ENCODE data around the gene RASL11A. TPM values are rescaled to one million over a fixed set of nuclear protein-coding genes. Genes with fewer than 3 reads are reported as not detected.
"Not testable (repeated sequence)": the region's sequence is repeated elsewhere in the genome, so short reads cannot be mapped to it uniquely, and the experiment has no call there.

Gene RASL11A
- total RNA-seq (2012; rRNA removed): 3.3 and 4.4 TPM in 2 replicates

DNA sequence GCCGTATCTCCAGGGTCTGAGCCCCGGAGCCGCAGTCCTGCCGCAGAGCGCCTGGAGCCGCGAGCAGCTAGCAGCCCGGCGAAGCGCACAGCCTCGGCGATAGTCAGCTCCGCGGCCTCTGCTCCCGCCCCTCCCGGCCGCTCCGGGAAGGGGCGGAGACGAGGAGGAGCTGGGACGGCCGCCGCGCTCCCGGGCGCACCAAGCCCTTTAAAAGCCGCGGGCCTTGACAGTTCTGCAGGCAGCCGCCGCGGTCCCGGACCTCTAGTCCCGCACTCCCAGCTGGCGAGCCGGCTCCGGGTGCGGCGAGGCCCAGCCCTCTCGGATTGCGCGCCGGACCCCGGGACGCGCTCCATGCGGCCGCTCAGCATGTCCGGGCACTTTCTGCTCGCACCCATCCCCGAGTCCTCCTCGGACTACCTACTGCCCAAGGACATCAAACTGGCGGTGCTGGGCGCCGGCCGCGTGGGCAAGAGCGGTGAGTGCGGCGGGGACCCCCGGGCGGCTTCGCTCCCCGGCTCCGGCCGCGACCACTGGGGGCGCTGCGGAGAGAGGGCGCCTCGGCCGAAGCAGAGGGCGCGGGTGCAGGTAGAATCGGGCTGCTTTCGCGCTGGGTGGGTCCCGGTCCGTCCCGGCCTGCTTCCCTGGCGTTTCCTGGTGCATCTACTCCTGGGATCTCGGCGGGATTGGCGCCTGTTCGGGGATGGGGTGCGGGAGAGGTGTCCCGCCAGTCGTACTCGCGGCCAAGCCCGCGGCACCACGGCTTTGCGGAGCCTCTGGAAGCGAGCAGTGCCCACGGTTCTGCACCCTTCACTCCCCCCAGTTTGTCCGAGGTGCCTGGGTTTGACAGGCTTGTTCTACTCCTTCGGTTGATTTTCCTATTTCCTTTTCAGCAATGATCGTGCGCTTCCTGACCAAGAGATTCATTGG lies at the start of gene RASL11A:
Gene RASL11A (plus strand): TSS at position 237 of the 927 bp plus-strand sequence. CDS start 115 bp downstream, at position 352.
- peaks cover 20% of the 10 kb centered on the region for H3K27me3 ChIP-seq (ENCODE audit: control insufficient read depth, insufficient read depth, low read length)
- peak within 1 kb of the TSS; percentile 94 for H3K4me3 ChIP-seq (ENCODE audit: low read length)
- H3K4me1 ChIP-seq (ENCODE audit: control insufficient read depth, insufficient read depth, low read length): peaks cover 27% of the 10 kb centered on the region
- peak within 1 kb of the TSS; percentile 82 for H3K9ac ChIP-seq (ENCODE audit: low read depth, low read length)
- peak within 1 kb of the TSS; percentile 99 for H3K4me2 ChIP-seq (ENCODE audit: low read length)
- H3K9me3 ChIP-seq (replicated peaks; ENCODE audit: low read length): no peaks in the 10 kb centered on the region
- no peaks in the 10 kb centered on the region for H3K36me3 ChIP-seq (ENCODE audit: insufficient read depth, low read length)

GRCh38 chr13:27222100-27222499 lies 48.5 kb upstream of the RASL11A start:
- H3K9me3 ChIP-seq (replicated peaks; ENCODE audit: low read length); H3K4me1 ChIP-seq (ENCODE audit: control insufficient read depth, insufficient read depth, low read length); H3K4me3 ChIP-seq (ENCODE audit: low read length); H3K36me3 ChIP-seq (ENCODE audit: insufficient read depth, low read length); H3K27me3 ChIP-seq (ENCODE audit: control insufficient read depth, insufficient read depth, low read length); H3K4me2 ChIP-seq (ENCODE audit: low read length); H3K9ac ChIP-seq (ENCODE audit: low read depth, low read length): not testable (repeated sequence)

DNA sequence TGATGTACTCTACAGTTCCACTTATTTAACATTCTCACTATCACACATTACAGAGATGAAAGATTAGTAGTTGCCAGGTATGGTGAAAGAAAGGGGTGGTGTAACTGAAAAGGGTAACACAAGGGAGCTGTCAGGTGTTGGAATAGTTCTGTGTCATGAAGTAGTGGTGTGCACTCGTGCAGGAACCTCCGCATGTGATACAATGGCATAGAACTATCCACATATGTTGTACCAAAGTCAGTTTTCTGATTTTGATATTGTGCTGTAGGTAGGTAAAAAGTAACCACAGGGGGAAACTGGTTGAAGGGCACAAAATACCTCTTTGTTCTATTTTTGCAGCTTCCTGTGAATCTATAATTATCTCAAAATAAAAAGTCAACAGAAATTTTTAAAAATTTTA lies 43.6 kb upstream of the RASL11A start:
- Histone ChIP-seq H3K9ac (ENCODE audit: low read depth, low read length) (no peak overlapping the region), H3K27me3 (ENCODE audit: control insufficient read depth, insufficient read depth, low read length) (no peaks in the 10 kb centered on the region), H3K36me3 (ENCODE audit: insufficient read depth, low read length) (no peaks in the 10 kb centered on the region), H3K4me1 (ENCODE audit: control insufficient read depth, insufficient read depth, low read length) (no peaks in the 10 kb centered on the region), H3K4me2 (ENCODE audit: low read length) (no peak overlapping the region), H3K9me3 (replicated peaks; ENCODE audit: low read length) (no peaks in the 10 kb centered on the region), H3K4me3 (ENCODE audit: low read length) (no peak overlapping the region)

GRCh38 chr13:27228131-27228530 lies 42.5 kb upstream of the RASL11A start:
- Histone ChIP-seq H3K9ac (ENCODE audit: low read depth, low read length) (no peak overlapping the region), H3K4me1 (ENCODE audit: control insufficient read depth, insufficient read depth, low read length) (no peaks in the 10 kb centered on the region), H3K4me2 (ENCODE audit: low read length) (no peak overlapping the region)

GRCh38 chr13:27229642-27230041 lies 41.0 kb upstream of the RASL11A start:
- Histone ChIP-seq H3K4me1 (ENCODE audit: control insufficient read depth, insufficient read depth, low read length) (no peaks in the 10 kb centered on the region), H3K9ac (ENCODE audit: low read depth, low read length) (no peak overlapping the region), H3K4me3 (ENCODE audit: low read length) (no peak overlapping the region), H3K9me3 (replicated peaks; ENCODE audit: low read length) (peaks cover 3% of the 10 kb centered on the region), H3K36me3 (ENCODE audit: insufficient read depth, low read length) (no peaks in the 10 kb centered on the region), H3K27me3 (ENCODE audit: control insufficient read depth, insufficient read depth, low read length) (no peaks in the 10 kb centered on the region), H3K4me2 (ENCODE audit: low read length) (no peak overlapping the region)

More at GRCh38 chr13:27228131-27228530, 42.5 kb upstream of the RASL11A start:
- Histone ChIP-seq H3K27me3 (ENCODE audit: control insufficient read depth, insufficient read depth, low read length) (no peaks in the 10 kb centered on the region), H3K9me3 (replicated peaks; ENCODE audit: low read length) (peaks cover 3% of the 10 kb centered on the region), H3K36me3 (ENCODE audit: insufficient read depth, low read length) (no peaks in the 10 kb centered on the region), H3K4me3 (ENCODE audit: low read length) (no peak overlapping the region)

DNA sequence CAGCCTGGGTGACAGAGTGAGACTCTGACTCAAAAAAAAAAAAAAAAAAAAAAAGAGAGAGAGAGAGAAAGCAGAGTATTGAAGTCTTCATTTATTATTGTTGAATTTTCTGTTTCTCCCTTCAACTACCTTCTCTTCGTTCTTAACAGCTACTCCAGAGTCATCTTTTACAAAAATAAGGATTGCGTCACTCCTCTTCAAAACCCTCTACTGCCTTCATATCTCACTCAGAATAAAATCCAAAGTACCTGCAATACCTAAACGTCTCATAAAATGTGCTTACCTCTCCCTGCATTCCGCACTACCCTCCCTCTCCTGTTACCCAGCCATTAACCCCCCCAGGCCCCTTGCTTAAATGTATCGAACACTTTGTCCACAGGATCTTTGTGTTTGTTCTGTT lies 36.7 kb upstream of the RASL11A start:
- Histone ChIP-seq H3K27me3 (ENCODE audit: control insufficient read depth, insufficient read depth, low read length) (no peaks in the 10 kb centered on the region), H3K9ac (ENCODE audit: low read depth, low read length) (no peak overlapping the region)

GRCh38 chr13:27236478-27236877 lies 34.2 kb upstream of the RASL11A start:
- no peaks in the 10 kb centered on the region for H3K27me3 ChIP-seq (ENCODE audit: control insufficient read depth, insufficient read depth, low read length)
- H3K4me3 ChIP-seq (ENCODE audit: low read length): no peak overlapping the region
- no peaks in the 10 kb centered on the region for H3K4me1 ChIP-seq (ENCODE audit: control insufficient read depth, insufficient read depth, low read length)
- peaks cover 3% of the 10 kb centered on the region for H3K9me3 ChIP-seq (replicated peaks; ENCODE audit: low read length)
- H3K9ac ChIP-seq (ENCODE audit: low read depth, low read length): no peak overlapping the region
- H3K4me2 ChIP-seq (ENCODE audit: low read length): no peak overlapping the region
- H3K36me3 ChIP-seq (ENCODE audit: insufficient read depth, low read length): no peaks in the 10 kb centered on the region

More for the DNA sequence above, 36.7 kb upstream of the RASL11A start:
- Histone ChIP-seq H3K4me1 (ENCODE audit: control insufficient read depth, insufficient read depth, low read length) (no peaks in the 10 kb centered on the region), H3K4me3 (ENCODE audit: low read length) (no peak overlapping the region), H3K4me2 (ENCODE audit: low read length) (no peak overlapping the region), H3K9me3 (replicated peaks; ENCODE audit: low read length) (peaks cover 3% of the 10 kb centered on the region), H3K36me3 (ENCODE audit: insufficient read depth, low read length) (no peaks in the 10 kb centered on the region)

- no peak overlapping the region for H3K4me2 ChIP-seq (ENCODE audit: low read length)
- no peaks in the 10 kb centered on the region for H3K4me1 ChIP-seq (ENCODE audit: control insufficient read depth, insufficient read depth, low read length)
- no peaks in the 10 kb centered on the region for H3K27me3 ChIP-seq (ENCODE audit: control insufficient read depth, insufficient read depth, low read length)
- H3K36me3 ChIP-seq (ENCODE audit: insufficient read depth, low read length): no peaks in the 10 kb centered on the region
- H3K4me3 ChIP-seq (ENCODE audit: low read length): no peak overlapping the region
- H3K9me3 ChIP-seq (replicated peaks; ENCODE audit: low read length): no peaks in the 10 kb centered on the region
- no peak overlapping the region for H3K9ac ChIP-seq (ENCODE audit: low read depth, low read length)
These were observed 27.9 kb upstream of the RASL11A start for GRCh38 chr13:27242702-27243101.

DNA sequence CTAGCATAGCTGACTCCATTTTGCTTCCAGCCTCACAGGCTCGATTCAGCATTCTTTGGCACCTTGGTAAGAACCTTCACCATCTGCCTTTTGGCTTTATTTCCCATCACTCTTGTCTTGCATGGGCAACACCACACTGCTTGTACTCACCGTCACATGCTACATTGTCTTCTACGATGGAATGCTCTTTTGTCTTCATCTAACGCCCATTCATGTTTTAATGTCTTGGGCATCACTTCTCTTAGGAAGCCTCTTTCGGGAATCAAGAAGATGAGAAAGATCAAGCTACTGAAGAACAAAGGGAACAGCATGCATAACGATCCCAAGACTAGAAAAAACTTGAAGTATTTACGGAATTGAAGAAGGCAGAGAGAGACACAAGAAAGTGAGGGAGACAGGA lies 25.0 kb upstream of the RASL11A start:
- no peaks in the 10 kb centered on the region for H3K9me3 ChIP-seq (replicated peaks; ENCODE audit: low read length)
- H3K27me3 ChIP-seq (ENCODE audit: control insufficient read depth, insufficient read depth, low read length): no peaks in the 10 kb centered on the region
- no peak overlapping the region for H3K4me3 ChIP-seq (ENCODE audit: low read length)
- no peaks in the 10 kb centered on the region for H3K36me3 ChIP-seq (ENCODE audit: insufficient read depth, low read length)
- H3K4me2 ChIP-seq (ENCODE audit: low read length): no peak overlapping the region
- peaks cover 6% of the 10 kb centered on the region for H3K4me1 ChIP-seq (ENCODE audit: control insufficient read depth, insufficient read depth, low read length)
- H3K9ac ChIP-seq (ENCODE audit: low read depth, low read length): no peak overlapping the region

DNA sequence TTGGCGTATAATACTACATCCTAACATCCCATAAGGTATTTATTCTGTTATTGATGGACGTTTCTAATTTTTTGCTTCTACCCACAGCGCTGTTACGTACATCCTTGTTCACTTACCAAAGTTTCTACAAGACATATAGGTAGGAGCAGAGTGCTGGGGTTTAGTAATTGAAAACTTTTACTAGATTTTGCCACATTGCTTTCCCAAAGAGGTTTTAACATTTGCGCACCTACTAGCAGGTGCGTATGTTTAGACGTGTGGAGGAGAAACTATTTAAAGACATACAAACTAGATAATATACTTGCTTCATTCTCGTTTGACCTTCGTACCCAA lies 19.8 kb upstream of the RASL11A start:
- Histone ChIP-seq H3K4me3 (ENCODE audit: low read length) (peak overlapping the region; percentile 89), H3K9me3 (replicated peaks; ENCODE audit: low read length) (no peaks in the 10 kb centered on the region), H3K27me3 (ENCODE audit: control insufficient read depth, insufficient read depth, low read length) (no peaks in the 10 kb centered on the region), H3K4me2 (ENCODE audit: low read length) (peak overlapping the region; percentile 89), H3K9ac (ENCODE audit: low read depth, low read length) (peak overlapping the region; percentile 98), H3K4me1 (ENCODE audit: control insufficient read depth, insufficient read depth, low read length) (peaks cover 19% of the 10 kb centered on the region), H3K36me3 (ENCODE audit: insufficient read depth, low read length) (peaks cover 26% of the 10 kb centered on the region)

DNA sequence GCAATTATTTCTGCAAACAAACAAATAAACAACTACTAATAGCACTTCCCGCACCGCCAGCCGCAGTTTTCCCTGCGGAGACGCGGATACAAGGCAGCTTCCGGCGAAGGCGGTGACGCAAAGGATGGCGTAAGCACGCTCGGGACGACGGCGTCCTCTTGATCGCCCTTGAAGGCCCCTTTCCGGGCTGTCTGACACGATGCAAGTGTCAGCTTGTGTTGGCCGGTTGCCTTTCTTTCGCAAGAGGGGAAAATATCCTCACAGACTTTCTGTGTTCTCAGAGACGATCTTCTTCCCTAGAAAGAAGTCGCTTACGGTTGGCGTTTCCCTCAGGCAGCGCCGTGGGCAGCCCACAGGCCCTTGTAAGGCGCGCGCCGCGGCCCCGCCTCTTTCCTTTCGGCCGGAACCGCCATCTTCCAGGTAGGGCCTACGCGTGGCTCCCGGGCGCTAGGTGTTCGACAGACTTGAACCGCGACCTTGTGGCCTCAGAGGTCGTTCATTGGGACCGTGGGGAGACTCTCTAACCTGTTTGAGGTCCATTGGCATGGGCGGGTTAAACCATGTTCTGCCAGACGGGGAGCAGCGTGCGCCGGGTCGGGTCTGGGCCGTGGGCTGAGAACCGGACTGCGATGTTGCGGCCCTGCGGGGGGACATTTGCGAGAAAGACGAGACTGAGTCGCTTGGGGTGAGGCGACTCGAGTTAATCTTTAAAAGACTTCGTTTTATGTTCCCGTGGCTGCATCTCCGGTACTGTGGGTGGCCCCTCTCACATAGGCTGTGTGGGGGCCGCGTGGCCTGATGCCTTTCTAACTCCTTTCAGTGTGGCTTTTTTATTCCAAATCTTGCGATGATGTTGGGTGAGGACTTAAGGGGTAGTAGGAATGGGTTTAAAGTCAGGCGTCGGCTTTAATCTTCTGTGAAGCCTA lies 19.2 kb upstream of the RASL11A start, which contains the start of gene RPL21:
Gene RPL21 (plus strand): TSS at position 393 of the 926 bp plus-strand sequence. CDS start 2,219 bp downstream, outside the sequence.
- Histone ChIP-seq H3K4me1 (ENCODE audit: control insufficient read depth, insufficient read depth, low read length) (peaks cover 19% of the 10 kb centered on the region), H3K27me3 (ENCODE audit: control insufficient read depth, insufficient read depth, low read length) (no peaks in the 10 kb centered on the region), H3K4me3 (ENCODE audit: low read length) (peak within 1 kb of the TSS; percentile 89), H3K9ac (ENCODE audit: low read depth, low read length) (peak within 1 kb of the TSS; percentile 98), H3K9me3 (replicated peaks; ENCODE audit: low read length) (no peaks in the 10 kb centered on the region), H3K4me2 (ENCODE audit: low read length) (peak within 1 kb of the TSS; percentile 89), H3K36me3 (ENCODE audit: insufficient read depth, low read length) (peaks cover 29% of the 10 kb centered on the region)
